Sigmoid colon (tissue), 3 donors: ENCODE results near the gene TTC3.

Source experiments
- CTCF ChIP-seq, 4 experiments: fragments of 450-650 bp in 3 of 4; fragments of 200-600 bp in 1 of 4; IDR thresholded peaks; one replicate each; pipeline ENCODE4 v1.5.1; 2016 to 2019; ENCODE audit warnings: antibody characterized with exemption in 4 of 4, mild to moderate bottlenecking in 3 of 4, moderate library complexity in 2 of 4
- POLR2A ChIP-seq, 2 donors: fragments of 450-650 bp; IDR thresholded peaks; one replicate each; pipeline ENCODE4 v1.6.1; 2016; ENCODE audit warnings: antibody characterized with exemption in 2 of 2, mild to moderate bottlenecking in 2 of 2, moderate library complexity in 2 of 2

GRCh38 chr21:37228003-37228400 is 154.9 kb downstream of the TTC3 start:
- TF ChIP-seq POLR2A (IDR thresholded peaks at IDR 0.05) = no peak
- TF ChIP-seq CTCF (IDR thresholded peaks at IDR 0.05) = no peak
